Muscle layer of colon (tissue), 2 donors: ENCODE measurements around the gene GAS2L3.

Experiments used
- H3K27ac ChIP-seq: one replicate; pipeline ENCODE4 v1.7.0; 2013; ENCODE audit warnings: low read depth, mild to moderate bottlenecking, low read length, moderate library complexity
- H3K27me3 ChIP-seq, 2 donors: one replicate each; pipeline ENCODE4 v1.7.0; 2013; ENCODE audit warnings: low read length in 2 of 2, mild to moderate bottlenecking in 2 of 2; ENCODE audit not compliant: insufficient read depth in 2 of 2, control insufficient read depth in 1 of 2
- H3K36me3 ChIP-seq: one replicate; pipeline ENCODE4 v1.7.0; 2013; ENCODE audit warnings: mild to moderate bottlenecking, low read length; ENCODE audit not compliant: insufficient read depth
- H3K4me1 ChIP-seq: one replicate; pipeline ENCODE4 v1.7.0; 2013; ENCODE audit warnings: mild to moderate bottlenecking, low read length; ENCODE audit not compliant: insufficient read depth
- H3K4me3 ChIP-seq, 2 donors: one replicate each; pipeline ENCODE4 v1.7.0; 2013; ENCODE audit warnings: low read length in 2 of 2, low read depth in 1 of 2, mild to moderate bottlenecking in 1 of 2, moderate library complexity in 1 of 2
- H3K9ac ChIP-seq: one replicate; pipeline ENCODE4 v1.7.0; 2013; ENCODE audit warnings: low read length
- H3K9me3 ChIP-seq: one replicate; pipeline ENCODE4 v1.7.0; 2013; ENCODE audit warnings: mild to moderate bottlenecking, low read length
- donor health status: abdominal sarcoma.
- donor health status: Adenocarcinoma of cecum.

The GAS2L3 gene

GRCh38 chr12:100671396-100672074, 98.1 kb downstream of the GAS2L3 start:
- Histone ChIP-seq H3K9me3 (no peaks in the 10 kb centered on the region), H3K27me3 (no peaks in the 10 kb centered on the region), H3K4me1 (peaks cover 9% of the 10 kb centered on the region), H3K27ac (no peak overlapping the region), H3K36me3 (no peaks in the 10 kb centered on the region), H3K4me3 (no peak overlapping the region), H3K9ac (no peak overlapping the region)

- no peak overlapping the region for H3K27ac ChIP-seq
- H3K36me3 ChIP-seq, result no peaks in the 10 kb centered on the region
- H3K9me3 ChIP-seq, result no peaks in the 10 kb centered on the region
- no peaks in the 10 kb centered on the region for H3K27me3 ChIP-seq
- H3K4me3 ChIP-seq, result no peak overlapping the region
- no peak overlapping the region for H3K9ac ChIP-seq
- peaks cover 9% of the 10 kb centered on the region for H3K4me1 ChIP-seq
Observed at GRCh38 chr12:100672075-100672592, 98.7 kb downstream of the GAS2L3 start.

GRCh38 chr12:100674036-100674888, 100.8 kb downstream of the GAS2L3 start:
- Histone ChIP-seq H3K36me3 (no peaks in the 10 kb centered on the region), H3K27ac (no peak overlapping the region), H3K4me1 (peaks cover 9% of the 10 kb centered on the region), H3K9me3 (no peaks in the 10 kb centered on the region), H3K9ac (no peak overlapping the region), H3K27me3 (no peaks in the 10 kb centered on the region), H3K4me3 (no peak overlapping the region)
